Measurements from ENCODE around the gene SRGAP3.

The SRGAP3 gene

DNA sequence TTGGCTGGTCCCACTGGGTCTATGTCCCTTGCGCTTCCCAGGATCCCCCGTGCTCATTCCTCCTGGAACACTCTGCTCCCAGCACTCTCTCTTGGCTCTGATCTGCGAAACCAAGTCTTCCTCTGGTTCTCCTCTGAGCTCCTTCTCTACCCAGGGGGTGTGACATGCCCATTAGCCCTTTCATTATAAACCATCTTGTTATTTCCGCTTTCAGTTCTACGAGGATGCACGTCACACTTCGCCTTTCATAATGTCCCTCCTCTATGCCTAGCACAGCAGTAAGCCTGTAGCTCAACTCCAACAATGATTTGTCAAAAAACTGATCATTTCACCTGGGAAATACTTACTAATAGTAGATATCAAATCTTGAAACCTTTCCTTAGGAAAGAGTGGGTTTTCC is 234.2 kb downstream of the SRGAP3 start:
- no peak for DNase-seq (ENCODE audit: low spot score)

DNA sequence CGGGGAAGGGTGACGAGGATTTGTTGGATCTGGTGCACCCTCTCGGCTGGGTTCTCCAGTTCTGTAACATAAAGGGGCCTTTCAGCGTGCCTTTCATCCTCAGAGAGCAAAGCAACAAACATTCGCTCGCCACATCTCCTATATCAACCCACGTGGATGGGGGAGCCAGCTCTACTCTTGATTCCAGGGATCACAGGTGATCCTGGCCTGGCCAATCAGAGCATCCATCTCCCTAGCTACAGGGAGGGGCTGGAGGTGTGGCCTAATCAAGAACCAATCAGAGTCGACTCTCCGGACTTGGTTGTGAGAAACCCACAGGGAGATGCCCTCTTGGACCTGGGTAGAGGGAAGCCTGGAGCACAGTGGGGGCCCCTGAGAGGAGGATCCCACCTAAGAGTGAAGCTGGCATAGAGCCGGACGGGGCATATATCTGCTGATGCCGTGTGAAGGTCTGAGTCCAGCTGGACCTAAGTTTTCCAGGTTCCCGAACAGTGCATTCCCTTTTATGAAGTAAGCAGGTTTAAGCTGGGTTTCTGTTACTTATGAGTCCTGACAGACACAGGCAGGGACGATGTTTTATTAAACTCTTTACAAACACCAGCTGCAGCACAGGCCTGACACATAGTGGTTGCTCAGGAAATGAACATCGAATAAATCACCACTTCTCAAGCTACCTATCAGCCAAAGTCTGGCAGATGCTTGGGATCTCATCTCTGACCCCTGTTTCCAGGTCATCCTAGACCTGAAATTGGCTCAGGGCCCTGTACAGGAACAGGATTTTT is 235.5 kb downstream of the SRGAP3 start:
- no peak for DNase-seq (ENCODE audit: low spot score)

DNA sequence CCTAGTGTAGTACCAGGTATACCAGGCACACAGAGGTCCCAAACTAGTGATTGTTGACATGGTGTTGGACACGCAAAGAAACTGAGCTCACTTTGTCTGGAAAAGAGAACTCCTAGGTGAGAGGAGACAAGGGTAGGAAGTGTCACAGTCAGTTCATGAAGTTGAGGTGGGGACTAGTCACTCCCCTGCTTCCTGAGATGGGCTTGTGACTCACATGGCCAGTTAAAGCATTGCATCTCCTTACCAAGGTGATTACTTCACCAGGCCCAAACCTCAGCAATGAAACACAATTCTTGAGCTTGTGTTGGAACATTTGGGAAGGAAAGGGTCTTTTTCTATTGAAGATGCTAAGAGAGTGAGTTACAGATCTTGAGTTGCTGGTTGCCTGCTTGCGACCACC is 236.9 kb downstream of the SRGAP3 start:
- no peak for DNase-seq (ENCODE audit: low spot score)

DNA sequence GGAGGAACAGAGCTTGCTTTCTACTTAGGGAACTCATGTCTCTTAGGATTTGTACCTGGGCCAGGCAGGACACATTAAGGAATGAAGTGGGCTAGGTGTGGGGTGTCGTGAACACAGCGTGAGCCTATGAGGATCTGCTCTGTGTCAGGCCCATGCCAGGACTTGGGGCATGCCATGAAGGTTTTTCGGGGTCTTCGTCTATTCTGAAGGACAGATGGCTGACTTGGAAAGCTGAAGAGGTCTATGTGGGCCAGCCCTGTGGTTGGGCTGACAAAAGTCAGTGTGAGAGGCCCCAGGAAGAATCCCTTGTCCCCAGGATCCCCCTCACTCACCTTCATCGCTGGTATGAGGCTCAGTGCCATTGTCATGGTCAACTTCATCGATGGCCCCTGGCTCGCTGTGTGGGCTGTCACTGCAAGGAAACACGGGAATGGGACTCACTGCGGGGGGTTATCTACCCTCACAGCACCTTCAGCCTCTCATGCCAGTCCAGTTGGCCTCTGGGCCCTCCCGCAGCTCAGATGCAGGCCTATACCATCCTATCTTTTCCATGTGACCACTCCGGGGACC is 239.4 kb downstream of the SRGAP3 start:
- no peak for DNase-seq (ENCODE audit: low spot score)

DNA sequence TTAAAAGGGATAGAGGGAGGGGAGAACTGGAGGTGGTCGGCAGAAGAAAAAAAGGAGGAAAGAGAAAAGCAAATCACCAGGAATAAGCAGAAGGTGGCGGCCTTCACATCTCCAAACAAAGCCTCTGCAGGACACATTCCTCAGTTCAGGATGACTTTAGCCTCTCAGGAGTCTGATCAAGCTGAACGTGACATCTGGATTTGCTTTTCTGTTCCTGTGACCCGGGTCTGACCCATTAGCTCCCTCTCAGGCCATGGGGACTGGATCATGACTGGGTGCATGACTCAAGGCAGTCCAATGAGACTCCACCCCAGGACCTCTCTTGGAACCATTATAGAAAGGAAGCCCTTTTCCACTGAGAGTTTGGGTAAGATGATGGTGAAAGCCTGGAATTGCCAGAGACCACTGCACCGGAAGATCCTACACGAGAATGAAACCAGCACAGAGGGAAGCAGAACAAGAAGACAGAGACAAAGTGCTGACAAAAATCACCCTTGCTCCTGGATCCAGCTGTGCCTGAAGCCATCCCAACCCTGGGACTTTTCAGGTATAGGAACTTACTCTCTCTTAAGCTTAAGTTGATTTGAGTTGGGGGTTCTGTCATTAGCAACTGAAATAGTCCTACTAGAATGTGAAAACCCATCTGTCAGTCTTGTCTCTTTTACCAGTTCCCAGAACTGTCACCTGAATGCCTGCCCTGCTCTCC is 240.7 kb downstream of the SRGAP3 start:
- no peak for DNase-seq (ENCODE audit: low spot score)

DNA sequence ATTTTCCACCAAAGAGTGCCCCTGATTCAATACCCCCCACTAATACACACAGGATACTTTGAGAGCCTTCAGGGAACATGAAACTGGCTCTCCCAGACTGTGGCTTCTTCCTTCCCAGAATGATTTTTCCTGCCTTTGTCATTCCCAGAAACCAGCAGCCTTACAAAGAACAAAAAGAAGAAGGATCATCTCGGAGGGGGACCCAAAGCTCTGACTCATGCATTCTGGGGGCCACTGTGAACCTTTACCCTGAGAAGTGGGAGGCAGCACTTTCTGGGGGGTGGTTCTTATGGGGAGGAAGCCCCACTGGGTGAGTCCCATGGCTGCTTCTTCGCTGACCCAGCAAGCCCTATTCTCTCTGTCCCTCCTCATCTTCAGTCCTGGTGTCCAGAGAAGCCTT is 241.5 kb downstream of the SRGAP3 start:
- no peak for DNase-seq (ENCODE audit: low spot score)

DNA sequence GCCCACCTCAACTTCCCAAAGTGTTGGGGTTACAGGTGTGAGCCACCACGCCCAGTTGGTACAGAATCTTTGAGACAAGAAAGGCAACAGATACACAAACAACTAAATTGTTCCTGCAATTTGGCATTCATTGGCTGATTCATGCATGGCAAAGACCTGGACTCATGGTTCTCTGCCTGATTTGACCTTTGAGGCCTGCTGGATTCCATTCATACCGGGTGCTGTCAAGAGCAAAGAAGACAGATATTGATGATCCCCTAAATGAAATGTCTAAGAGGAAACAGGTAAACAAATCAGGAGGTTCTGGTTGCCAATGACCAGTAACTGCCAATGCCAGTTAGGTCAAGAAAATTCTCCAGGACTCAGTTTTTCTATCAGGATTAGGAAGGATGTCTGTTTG is 242.2 kb downstream of the SRGAP3 start:
- DNase-seq (ENCODE audit: low spot score), result no peak

DNA sequence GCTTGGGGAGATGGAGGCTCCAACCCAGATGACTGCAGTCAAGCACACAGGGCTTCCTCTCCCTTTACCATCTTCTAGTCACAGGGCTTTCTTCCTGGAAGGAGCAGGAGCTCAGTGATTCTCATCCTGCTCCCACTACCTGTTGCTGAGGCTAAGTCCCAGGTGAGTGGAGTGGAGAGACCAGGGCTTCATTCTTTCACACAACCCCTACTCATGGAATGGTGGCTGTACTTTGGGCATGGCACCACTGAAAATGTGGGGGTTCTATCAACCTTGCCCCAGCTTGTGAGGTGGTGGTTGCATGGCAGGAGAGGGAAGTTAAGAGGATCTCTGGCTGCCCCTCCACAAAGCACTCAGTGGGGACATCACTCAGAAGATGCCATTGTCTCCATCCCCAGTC is 249.4 kb downstream of the SRGAP3 start:
- no peak for DNase-seq (ENCODE audit: low spot score)

DNA sequence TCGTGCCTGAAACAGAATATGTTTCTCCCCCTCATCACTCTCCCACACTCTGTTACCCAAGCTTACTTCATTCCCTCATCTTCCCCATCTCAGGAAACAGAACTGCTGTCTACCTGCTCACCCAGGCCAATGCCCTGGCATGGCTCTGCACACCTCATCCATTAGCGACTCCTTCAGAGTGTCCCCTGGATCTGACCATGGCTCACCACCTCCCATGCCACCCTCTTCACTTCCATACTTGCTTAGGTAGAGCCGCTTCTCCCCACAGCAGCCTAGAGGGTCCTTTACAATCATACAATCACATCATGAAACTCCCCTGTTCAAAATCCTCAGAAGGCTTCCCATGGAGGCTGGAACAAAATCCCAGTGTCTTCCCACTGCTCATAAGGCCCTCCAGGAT is 252.3 kb downstream of the SRGAP3 start:
- DNase-seq (ENCODE audit: low spot score), result no peak

DNA sequence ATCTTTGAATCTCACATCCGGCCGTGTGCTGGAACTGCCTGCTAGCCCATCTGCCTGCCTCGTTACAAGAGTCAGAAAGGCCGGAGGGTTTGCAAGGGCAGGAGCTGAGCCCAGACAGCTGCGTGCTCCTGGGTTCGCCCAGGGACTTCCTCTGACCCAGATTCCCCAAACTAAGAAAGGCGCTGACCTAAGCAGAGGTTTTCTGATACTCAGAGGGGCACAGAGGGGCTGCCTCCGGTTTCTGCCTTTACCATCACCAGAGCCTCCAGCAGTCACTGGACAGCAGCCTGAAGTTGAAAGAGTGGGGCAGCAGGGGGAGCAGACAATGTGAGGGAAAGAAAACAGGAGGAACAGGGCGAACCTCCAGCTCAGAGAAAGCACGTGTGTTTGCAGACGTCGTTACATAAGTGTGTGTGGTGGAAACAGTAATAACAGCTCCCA is 252.7 kb downstream of the SRGAP3 start:
- no peak for DNase-seq (ENCODE audit: low spot score)

DNA sequence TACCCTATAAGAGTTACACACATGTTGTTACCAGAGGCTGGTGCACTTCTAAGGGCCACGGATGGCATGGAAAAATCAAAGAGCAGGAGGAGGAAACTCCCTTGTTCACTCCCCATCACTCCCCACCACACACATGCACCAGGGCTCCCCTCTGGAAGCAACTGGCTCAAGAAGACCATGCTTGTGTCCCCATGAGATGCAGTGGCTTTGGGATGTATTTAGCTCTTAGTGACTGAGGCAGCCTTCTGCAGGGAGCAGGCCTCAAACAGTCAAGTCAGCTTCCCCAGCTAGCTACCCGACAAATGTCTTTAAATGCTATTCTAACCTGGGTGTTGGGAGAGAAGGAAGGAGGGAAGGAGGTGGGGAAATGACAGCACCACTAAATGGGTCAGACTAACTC is 253.2 kb downstream of the SRGAP3 start:
- DNase-seq (ENCODE audit: low spot score), result no peak

DNA sequence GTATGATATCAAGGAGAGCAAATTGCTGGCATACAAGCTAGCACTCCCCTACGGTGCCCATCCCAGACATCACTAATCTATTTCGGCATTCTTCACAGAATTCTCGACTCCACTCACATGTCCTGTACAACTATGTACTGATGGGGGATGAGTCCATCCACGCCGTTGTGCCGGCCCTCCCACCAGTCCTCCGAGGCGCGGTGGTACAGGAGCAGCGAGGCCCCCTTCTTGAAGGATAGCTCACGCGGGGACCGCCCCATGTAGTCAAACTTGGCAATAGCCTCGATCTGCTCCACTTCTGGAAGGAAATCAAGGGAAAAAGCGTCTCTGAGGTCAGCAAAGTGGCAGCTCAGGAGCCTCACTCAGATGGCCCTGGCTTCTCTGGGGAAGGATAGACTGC is 255.2 kb downstream of the SRGAP3 start:
- DNase-seq (ENCODE audit: low spot score), result no peak

DNA sequence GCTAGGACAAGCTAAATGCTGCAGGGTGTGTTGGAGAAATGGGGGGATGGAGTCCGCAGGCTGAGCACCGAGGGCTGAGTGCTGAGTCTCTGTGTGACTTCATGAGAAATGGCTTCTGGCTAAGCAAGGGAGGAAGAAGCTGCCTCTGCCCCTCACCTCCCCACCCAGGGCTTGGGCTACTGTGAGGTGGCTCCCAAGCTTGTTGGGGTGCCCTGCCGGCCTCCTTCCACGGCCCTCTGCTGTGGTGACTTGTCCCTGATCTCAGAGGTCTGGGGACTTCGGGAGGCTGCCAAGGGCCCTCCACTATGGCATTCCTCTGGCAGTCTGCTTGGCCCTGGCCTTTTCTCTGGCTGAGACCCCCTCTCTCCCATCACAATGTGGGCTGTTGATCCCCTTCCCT is 256.1 kb downstream of the SRGAP3 start:
- DNase-seq (ENCODE audit: low spot score), result no peak

DNA sequence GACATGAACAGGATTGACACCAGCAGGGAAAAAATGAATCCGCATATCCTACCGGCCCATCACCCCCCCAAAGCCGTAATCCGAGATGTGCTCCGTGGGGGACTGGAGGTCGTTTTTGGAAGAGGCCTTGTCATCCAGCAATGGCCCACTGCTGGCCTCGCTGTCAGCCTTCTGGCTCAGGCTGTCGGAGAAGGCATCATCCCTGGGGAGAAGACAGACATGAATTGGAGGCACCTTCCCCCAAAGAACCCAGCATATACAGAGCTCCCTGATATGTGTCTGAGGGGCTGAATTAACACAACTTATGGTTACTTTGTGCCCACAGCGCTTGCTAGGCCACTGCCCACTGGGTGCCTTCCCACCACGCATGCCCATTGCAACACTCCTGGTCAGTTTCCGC is 256.6 kb downstream of the SRGAP3 start:
- DNase-seq (ENCODE audit: low spot score), result no peak

DNA sequence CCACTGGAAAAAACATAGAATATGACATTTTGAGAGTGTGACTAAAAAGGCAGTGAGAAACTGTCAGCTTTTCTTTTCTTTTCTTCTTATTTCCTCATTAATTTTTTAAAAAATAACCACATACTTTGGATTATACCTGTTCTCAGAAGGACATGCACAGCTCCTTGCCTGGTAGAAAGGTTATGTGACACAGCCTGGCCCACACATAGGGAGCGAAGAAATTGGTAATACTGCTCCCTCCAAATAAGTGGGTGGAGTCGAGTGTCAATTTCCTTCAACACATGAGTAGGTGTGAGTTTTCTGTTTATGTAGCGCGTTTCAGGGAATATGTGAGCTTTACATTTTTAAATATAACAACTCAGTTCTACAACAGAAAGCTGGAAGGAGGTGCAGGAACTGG is 257.2 kb downstream of the SRGAP3 start:
- no peak for DNase-seq (ENCODE audit: low spot score)

DNA sequence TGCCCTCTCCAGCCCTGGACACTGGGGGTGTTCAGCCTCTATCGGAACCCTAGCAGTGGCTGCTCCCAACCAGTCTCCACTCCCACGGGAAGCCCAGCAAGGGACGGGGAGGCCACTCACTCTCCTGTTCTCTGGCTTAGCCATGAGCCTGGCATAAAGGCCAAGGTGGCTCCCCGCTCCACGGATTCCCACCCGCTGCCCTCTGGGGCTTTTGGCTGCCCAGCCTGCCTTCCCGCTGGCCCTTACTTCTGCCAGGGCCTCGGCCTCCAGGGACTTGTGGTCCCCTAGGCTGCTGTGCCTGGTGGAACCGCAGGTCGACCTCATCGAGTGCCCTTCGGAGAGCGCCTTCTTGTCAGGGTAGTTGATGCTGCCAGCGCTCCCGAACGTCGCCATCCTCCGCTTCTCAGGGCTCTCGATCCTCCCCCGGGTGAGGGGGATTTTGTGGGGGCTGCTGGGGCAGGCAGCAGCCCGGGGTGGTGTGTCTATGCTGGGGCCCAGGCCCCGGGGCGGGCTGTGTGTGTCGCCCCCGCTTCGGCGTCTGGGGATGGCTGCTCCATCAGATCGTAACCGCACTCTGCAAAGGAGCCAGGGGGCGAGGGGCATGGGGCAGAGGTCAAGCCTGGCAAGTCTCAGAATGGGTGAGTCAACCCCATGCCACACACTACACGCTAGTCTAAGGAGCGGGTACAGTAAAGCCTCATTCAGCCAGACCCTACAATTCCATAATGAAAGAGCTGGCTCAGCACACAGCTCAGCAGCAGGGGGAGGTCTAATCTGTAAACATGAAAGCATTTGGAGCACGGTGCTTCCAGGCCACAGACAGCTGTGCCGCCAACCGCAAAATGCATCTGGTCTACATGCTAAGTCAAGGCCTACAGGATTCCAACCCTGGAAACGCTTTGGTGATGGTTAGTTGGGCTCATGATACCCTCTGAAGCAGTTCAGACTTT is 258.9 kb downstream of the SRGAP3 start:
- DNase-seq (ENCODE audit: low spot score), result no peak

DNA sequence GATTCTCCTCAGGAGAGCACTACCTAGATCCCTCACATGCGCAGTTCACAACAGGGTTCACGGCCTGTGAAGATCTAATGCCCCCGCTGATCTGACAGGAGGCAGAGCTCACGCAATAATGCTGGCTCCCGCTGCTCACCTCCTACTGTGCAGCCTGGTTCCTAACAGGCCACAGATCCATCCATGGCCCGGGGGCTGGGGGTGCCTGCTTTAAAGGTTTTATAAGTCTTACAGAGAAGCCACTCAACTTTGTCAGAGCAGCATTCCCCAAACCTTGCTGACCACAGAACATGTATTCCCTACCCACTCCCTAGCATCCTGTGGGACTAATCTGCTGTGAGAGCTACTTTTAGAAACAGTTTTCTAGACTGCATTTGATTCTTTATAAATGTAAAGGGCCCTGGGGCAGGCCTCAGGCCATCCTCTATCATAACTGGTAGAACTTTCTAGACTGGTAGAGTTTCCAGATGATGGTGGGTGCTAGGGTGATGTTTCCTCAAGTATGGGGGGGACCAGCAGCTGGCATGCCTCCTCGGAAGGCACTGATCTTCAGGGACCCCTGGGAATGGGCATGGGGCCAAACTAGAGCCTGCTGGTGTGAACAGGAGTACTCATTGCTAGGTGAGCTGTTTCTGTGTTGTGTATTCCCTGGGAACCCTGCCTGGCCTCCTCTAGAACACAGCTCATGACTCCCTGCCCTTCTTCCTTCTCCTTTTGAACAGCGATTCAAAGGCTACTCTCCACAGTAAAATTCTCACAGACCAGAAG is 260.5 kb downstream of the SRGAP3 start:
- no peak for DNase-seq (ENCODE audit: low spot score)

DNA sequence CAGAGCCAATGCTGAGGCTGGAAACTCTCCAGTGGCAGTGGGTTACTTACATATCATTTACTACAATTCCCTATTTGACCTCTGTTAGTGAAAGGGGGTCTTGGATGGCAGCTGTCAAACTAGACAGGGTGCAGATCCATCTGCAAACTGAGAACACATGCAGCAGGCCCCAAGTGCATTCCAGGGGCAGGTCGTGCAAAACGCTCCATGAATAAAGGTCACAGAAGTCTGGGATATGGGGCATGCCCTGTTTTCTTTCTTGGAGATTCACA is 261.1 kb downstream of the SRGAP3 start:
- DNase-seq (ENCODE audit: low spot score), result no peak

DNA sequence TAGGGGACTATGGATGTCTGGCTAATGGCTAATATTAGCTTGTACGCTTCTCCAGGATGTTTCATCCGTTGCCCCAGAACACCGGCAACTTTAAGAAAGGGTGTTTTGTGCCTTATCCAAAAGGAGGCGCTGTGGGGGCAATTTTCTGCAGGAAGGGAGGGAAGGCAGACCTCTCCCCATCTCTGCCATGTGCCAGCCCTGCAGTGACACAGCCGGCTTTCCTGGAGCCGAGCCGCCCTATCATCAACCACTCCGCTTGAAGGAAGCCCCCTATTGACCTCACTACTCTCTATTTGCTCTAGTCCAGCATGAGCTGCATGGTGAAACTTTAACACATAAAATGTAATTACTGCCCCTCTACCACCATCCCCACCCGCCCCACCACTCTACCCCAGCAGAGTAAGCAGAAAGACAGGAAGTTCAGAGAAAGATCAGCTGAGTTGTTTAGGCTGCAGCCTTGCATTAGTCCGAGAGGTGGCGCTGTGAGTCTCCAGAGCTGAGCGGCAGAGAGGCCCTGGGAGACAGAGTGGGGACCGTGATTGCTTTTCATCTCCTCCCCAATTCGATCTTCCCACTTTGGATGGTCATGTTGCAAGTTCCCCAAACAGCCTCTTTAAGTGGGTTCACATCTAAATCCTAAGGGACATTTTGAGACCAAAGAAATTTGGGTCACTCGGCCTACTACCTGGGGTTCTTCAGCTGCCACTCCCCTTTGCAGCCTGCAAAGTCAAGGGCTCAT is 261.6 kb downstream of the SRGAP3 start:
- DNase-seq (ENCODE audit: low spot score), result peak; percentile 72

DNA sequence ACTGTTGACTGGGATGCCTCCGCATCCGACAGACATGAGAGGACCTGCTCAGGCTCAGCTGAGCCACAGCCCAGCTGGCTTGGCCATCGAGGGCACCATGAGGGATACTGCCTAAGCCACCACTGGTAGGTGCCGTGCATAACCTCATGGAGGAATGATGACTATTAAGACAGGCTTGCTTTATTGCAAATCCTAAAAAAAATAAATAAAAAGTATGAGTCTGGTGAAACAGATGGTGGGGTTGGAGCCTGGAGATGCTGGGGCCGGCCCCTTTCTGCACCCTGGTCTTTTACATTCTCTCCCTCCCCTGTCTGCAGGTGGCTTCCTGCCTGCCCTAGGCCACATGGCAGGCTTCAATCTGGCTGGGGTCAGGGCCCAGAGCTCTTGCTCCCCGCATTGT is 262.2 kb downstream of the SRGAP3 start:
- DNase-seq (ENCODE audit: low spot score), result no peak

DNA sequence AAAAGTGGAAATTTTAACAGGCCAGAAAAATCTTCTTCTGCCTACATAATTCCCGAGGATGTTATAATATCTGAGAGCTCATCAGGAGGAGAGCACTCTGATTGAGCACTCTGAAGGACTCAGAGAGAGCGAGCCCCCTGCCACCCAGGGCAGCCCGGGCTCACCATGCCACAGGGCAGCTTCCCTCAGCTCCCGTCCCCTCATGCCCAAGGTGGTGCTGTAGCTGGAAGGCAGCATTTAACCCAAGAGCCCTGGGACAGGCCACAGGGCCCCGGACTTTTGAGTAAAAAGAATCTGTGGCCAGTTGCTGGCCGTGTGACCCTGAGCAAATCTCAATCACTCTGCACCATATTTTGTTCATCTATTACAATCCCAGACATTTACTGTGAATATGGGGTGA is 262.7 kb downstream of the SRGAP3 start:
- DNase-seq (ENCODE audit: low spot score), result no peak

All from hepatic stellate cell (primary cell).